Neural cell (in vitro differentiated cells): ENCODE data around the gene DHPS.

Experiments
- CTCF ChIP-seq: fragments of 450-650 bp; IDR thresholded peaks from 2 replicates; pipeline ENCODE4 v1.5.1; 2014; ENCODE audit warnings: antibody characterized with exemption, mild to moderate bottlenecking, moderate library complexity; ENCODE audit not compliant: poor library complexity, severe bottlenecking
- EZH2 ChIP-seq: fragments of 200-600, 300-800 bp; shearing (Covaris generic), sonication (generic); IDR thresholded peaks from 2 replicates; pipeline ENCODE4 v1.6.1; 2014; ENCODE audit warnings: antibody characterized with exemption, low read length, borderline replicate concordance, mild to moderate bottlenecking; ENCODE audit not compliant: insufficient read depth, poor library complexity, severe bottlenecking
- POLR2AphosphoS5 ChIP-seq: IDR thresholded peaks from 2 replicates; pipeline ENCODE4 v1.6.1; 2012
- RAD21 ChIP-seq: fragments of 450-650 bp; conservative IDR thresholded peaks from 2 replicates; pipeline ENCODE4 v1.6.1; 2014; ENCODE audit warnings: antibody characterized with exemption, mild to moderate bottlenecking, moderate library complexity
- REST ChIP-seq: IDR thresholded peaks from 2 replicates; pipeline ENCODE4 v1.6.1; 2012; ENCODE audit warnings: borderline replicate concordance

DNA sequence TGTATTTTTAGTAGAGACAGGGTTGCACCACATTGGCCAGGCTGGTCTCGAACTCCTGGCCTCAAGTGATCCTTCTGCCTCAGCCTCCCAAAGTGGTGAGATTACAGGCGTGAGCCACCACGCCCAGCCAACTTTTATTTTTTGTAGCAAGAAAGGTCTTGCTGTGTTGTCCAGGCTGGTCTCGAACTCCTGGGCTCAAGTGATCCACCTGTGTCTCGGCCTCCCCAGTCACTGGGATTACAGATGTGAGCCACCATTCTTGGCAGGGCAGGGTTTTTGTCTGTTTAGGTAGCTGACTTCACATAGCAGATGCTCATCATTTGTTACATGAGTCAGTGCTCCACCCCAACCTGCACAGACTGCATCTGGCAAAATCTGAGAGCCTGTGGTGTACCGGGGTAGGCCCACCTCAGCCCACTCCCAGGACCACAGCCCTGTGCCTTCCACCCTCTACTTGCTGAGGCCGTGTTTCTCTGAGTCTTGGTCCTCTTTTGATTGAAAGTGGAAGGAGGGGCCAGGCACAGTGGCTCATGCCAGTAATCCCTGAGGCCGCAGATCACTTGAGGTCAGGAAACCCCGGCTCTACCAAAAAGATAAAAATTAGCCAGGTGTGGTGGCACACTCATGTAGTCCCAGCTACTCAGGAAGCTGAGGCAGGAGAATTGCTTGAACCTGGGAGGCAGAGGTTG, 46.2 kb upstream of the DHPS start:
- TF ChIP-seq CTCF (no peak), POLR2AphosphoS5 (no peak), EZH2 (no peak), RAD21 (no peak), REST (no peak)
